SK-N-SH (cell line): Measurements from ENCODE around the gene XAB2. TPM values are rescaled to one million over a fixed set of nuclear protein-coding genes. Genes with fewer than 3 reads are reported as not detected.

Experiments
- CTCF ChIA-PET: fragments of 300-600, 350-600 bp; formaldehyde crosslinking; extraction: SDS; loops from one replicate; lab custom pipeline; 2021; lab: Yijun Ruan, JAX
- POLR2A ChIA-PET: fragments of 350-600 bp; sonication (Branson Sonifier 250); formaldehyde crosslinking; extraction: SDS; loops from one replicate; lab custom pipeline; 2020; ENCODE audit warnings: antibody characterized with exemption, inconsistent platforms; lab: Yijun Ruan, JAX
- DNase-seq: peaks from one replicate; pipeline ENCODE4 v3.0.0; 2012
- H2AFZ ChIP-seq: fragments of 200-600 bp; sonication (generic); 2 replicates; pipeline ENCODE4 v1.8.1; 2016; ENCODE audit warnings: antibody characterized with exemption, mild to moderate bottlenecking, low read depth
- H3F3A ChIP-seq: fragments of 200-600 bp; sonication (generic); replicated peaks from 2 replicates; pipeline ENCODE3; 2016; ENCODE audit warnings: antibody characterized with exemption, mild to moderate bottlenecking; ENCODE audit not compliant: insufficient read depth
- H3K27ac ChIP-seq, 2 experiments: fragments of 200-500 bp in 1 of 2; fragments of 200-600 bp in 1 of 2; sonication (Bioruptor generic) in 1 of 2; sonication (generic), shearing (Covaris generic) in 1 of 2; 2 replicates each; pipeline versions ENCODE4 v1.5.1 to v1.6.1; 2014 to 2016; ENCODE audit warnings: low read depth in 2 of 2, inconsistent platforms in 1 of 2, low read length in 1 of 2, mild to moderate bottlenecking in 1 of 2, mixed read lengths in 1 of 2
- H3K27me3 ChIP-seq: fragments of 200-600 bp; sonication (generic), shearing (Covaris generic); 2 replicates; pipeline ENCODE4 v1.6.1; 2016; ENCODE audit warnings: mixed run types; ENCODE audit not compliant: insufficient read depth
- H3K36me3 ChIP-seq, 2 experiments: fragments of 200-500 bp in 1 of 2; fragments of 200-600 bp in 1 of 2; sonication (Bioruptor generic) in 1 of 2; sonication (generic) in 1 of 2; replicated peaks in 1 of 2; 2 replicates each; pipeline versions ENCODE3 to v1.5.1; 2014 to 2016; ENCODE audit warnings: low read length in 1 of 2, mild to moderate bottlenecking in 1 of 2; ENCODE audit not compliant: insufficient read depth in 2 of 2, control insufficient read depth in 1 of 2
- H3K4me1 ChIP-seq, 2 experiments: fragments of 200-500 bp in 1 of 2; fragments of 200-600 bp in 1 of 2; sonication (Bioruptor generic) in 1 of 2; sonication (generic), shearing (Covaris generic) in 1 of 2; 2 replicates each; pipeline versions ENCODE4 v1.5.1 to v1.6.1; 2014 to 2016; ENCODE audit warnings: low read depth in 1 of 2, low read length in 1 of 2, mixed run types in 1 of 2; ENCODE audit not compliant: insufficient read depth in 2 of 2, control insufficient read depth in 1 of 2
- H3K4me2 ChIP-seq: fragments of 200-600 bp; sonication (generic), shearing (Covaris generic); 2 replicates; pipeline ENCODE4 v1.6.1; 2017; ENCODE audit warnings: mixed run types
- H3K4me3 ChIP-seq, 2 experiments: fragments of 200-500 bp in 1 of 2; fragments of 200-600 bp in 1 of 2; sonication (Bioruptor generic) in 1 of 2; sonication (generic), shearing (Covaris generic) in 1 of 2; 2 replicates each; pipeline versions ENCODE4 v1.5.1 to v1.8.1; 2014 to 2016; ENCODE audit warnings: low read depth in 2 of 2, inconsistent platforms in 1 of 2, low read length in 1 of 2, mild to moderate bottlenecking in 1 of 2, mixed read lengths in 1 of 2, moderate library complexity in 1 of 2
- H3K79me2 ChIP-seq: fragments of 200-600 bp; sonication (generic); 2 replicates; pipeline ENCODE4 v1.8.1; 2017; ENCODE audit warnings: mild to moderate bottlenecking; ENCODE audit not compliant: insufficient read depth
- H3K9ac ChIP-seq: fragments of 200-600 bp; sonication (generic); 2 replicates; pipeline ENCODE4 v1.6.1; 2017; ENCODE audit warnings: mixed run types
- H3K9me2 ChIP-seq: fragments of 200-600 bp; sonication (generic); 2 replicates; pipeline ENCODE4 v1.6.1; 2017; ENCODE audit warnings: mixed run types
- H3K9me3 ChIP-seq: fragments of 200-600 bp; sonication (generic); 2 replicates; pipeline ENCODE4 v1.6.1; 2017; ENCODE audit warnings: mixed run types, mild to moderate bottlenecking, moderate library complexity
- H4K20me1 ChIP-seq: fragments of 200-600 bp; sonication (generic); 2 replicates; pipeline ENCODE4 v1.6.1; 2017; ENCODE audit warnings: mild to moderate bottlenecking, mixed run types; ENCODE audit not compliant: insufficient read depth
- CTCF ChIP-seq: fragments of 200-600 bp; sonication (generic); IDR thresholded peaks from 2 replicates; pipeline ENCODE4 v1.6.1; 2017; ENCODE audit warnings: antibody characterized with exemption, mild to moderate bottlenecking, moderate library complexity
- EZH2phosphoT487 ChIP-seq: fragments of 200-600 bp; sonication (generic); IDR thresholded peaks from 2 replicates; pipeline ENCODE4 v1.6.1; 2017; ENCODE audit warnings: low read depth, mixed run types, mild to moderate bottlenecking, antibody characterized with exemption, moderate library complexity, borderline replicate concordance
- NRF1 ChIP-seq: IDR thresholded peaks from 2 replicates; pipeline ENCODE4 v1.6.1; 2012; ENCODE audit warnings: low read depth, mild to moderate bottlenecking, low read length
- REST ChIP-seq: IDR thresholded peaks from 2 replicates; pipeline ENCODE4 v1.6.1; 2012; ENCODE audit warnings: mild to moderate bottlenecking, low read depth, low read length, moderate library complexity
- RXRA ChIP-seq: IDR thresholded peaks from 2 replicates; pipeline ENCODE4 v1.4.0; 2012; ENCODE audit warnings: low read depth, mild to moderate bottlenecking, borderline replicate concordance
- SMC3 ChIP-seq: IDR thresholded peaks from 2 replicates; pipeline ENCODE4 v1.6.1; 2012; ENCODE audit warnings: low read depth, low read length, improper control_type of control experiment
- USF1 ChIP-seq: IDR thresholded peaks from 2 replicates; pipeline ENCODE4 v1.4.0; 2012; ENCODE audit warnings: low read depth, borderline replicate concordance
- WGBS: methylation state at CpG from one replicate; pipeline ENCODE4 v1.1.6; 2017; ENCODE audit warnings: low lambda C conversion rate; 5-methylcytosine and 5-hydroxymethylcytosine counted together
- polyA plus RNA-seq, 3 experiments: library from polyadenylated mRNA; depleted of rRNA; stranded (reverse); fragments of >200 nt; gene quantifications; 2 replicates each; pipeline ENCODE4 v1.2.3, GENCODE V29; 2012

Gene XAB2
- polyA plus RNA-seq, 1 of the 3 experiments (the other 2 are of a cell fraction): 43.3 TPM

GRCh38 chr19:7641290-7642276, 12.2 kb upstream of the XAB2 start:
- no peak overlapping the region for H3K9ac ChIP-seq
- ChIA-PET POLR2A (interaction anchor here (1.0 to 1.4 kb wide), 2 partner anchors 12 kb away, joined by 3 to 6 read pairs; partner anchors contain the start of genes PET100 and XAB2), CTCF (interaction anchor here (0.6 to 1.3 kb wide), 5 partner anchors 39 to 540 kb away, joined by 3 to 4 read pairs (median 3); partner anchors contain the start of gene TRAPPC5)
- no peak overlapping the region for H3K27ac ChIP-seq
- H2AFZ ChIP-seq: no peak overlapping the region
- no peaks in the 10 kb centered on the region for H3K36me3 ChIP-seq
- peaks cover 4% of the 10 kb centered on the region for H3F3A ChIP-seq
- H3K79me2 ChIP-seq: no peaks in the 10 kb centered on the region
- no peaks in the 10 kb centered on the region for H3K9me3 ChIP-seq
- no peak overlapping the region for H3K4me2 ChIP-seq
- peaks cover 33% of the 10 kb centered on the region for H3K27me3 ChIP-seq
- TF ChIP-seq USF1 (no peak), SMC3 (no peak), REST (no peak), NRF1 (no peak), RXRA (no peak), CTCF (peak; percentile 12; the same call in 1 of the 2 replicates), EZH2phosphoT487 (no peak)
- TF ChIP-seq, all 33 proteins: peak for 1
- H3K4me1 ChIP-seq: no peaks in the 10 kb centered on the region; a peak in 1 of 4 replicates
- 30% methylated on average over 20 of the region's 43 CpGs for WGBS
- H4K20me1 ChIP-seq: no peaks in the 10 kb centered on the region
- H3K9me2 ChIP-seq: no peaks in the 10 kb centered on the region
- DNase-seq: no peak
- no peak overlapping the region for H3K4me3 ChIP-seq
